HepG2 (cell line): Measurements from ENCODE around the gene ZNF316. TPM values are rescaled to one million over a fixed set of nuclear protein-coding genes. Genes with fewer than 3 reads are reported as not detected.
"Not testable (repeated sequence)": the region's sequence is repeated elsewhere in the genome, so short reads cannot be mapped to it uniquely, and the experiment has no call there.

ENCODE experiments used
- ATAC-seq: fragments of 200-7000 bp; cut with Tn5 transposase; 3 replicates; pipeline ENCODE4 v1.9.1; 2020; ENCODE audit warnings: mild to moderate bottlenecking, moderate library complexity
- BruUV-seq: library from RNA; stranded (reverse); fragments of 400-500 nt; replicated peaks from 2 replicates; lab custom pipeline; 2021; lab: Mats Ljungman, UMichigan
- CTCF ChIA-PET: fragments of 300-600 bp; formaldehyde crosslinking; extraction: SDS; loops from one replicate; lab custom pipeline; 2021; ENCODE audit warnings: low total read pairs, inconsistent platforms, low intra/inter-chr PET ratio; lab: Yijun Ruan, JAX
- POLR2A ChIA-PET: fragments of 350-600 bp; sonication (Branson Sonifier 250); formaldehyde crosslinking; loops from one replicate; lab custom pipeline; 2020; ENCODE audit warnings: antibody characterized with exemption, inconsistent platforms; lab: Yijun Ruan, JAX
- DNase-seq: peaks from one replicate; pipeline ENCODE4 v3.0.0-alpha.2; 2015; ENCODE audit warnings: low spot score
- FAIRE-seq: peaks from 3 replicates; lab custom pipeline; 2011; peaks lifted over from hg19 to GRCh38; lab: Jason Lieb, UNC
- H2AFZ ChIP-seq: one replicate; pipeline ENCODE4 v1.6.1; 2011; ENCODE audit warnings: low read length, inconsistent platforms
- H3K27ac ChIP-seq: fragments of 300-600 bp; 3 replicates; pipeline ENCODE4 v1.8.0; 2011; ENCODE audit warnings: mixed run types, mild to moderate bottlenecking, mixed read lengths, low read length, inconsistent platforms; ENCODE audit not compliant: insufficient read depth; ENCODE audit errors: extremely low read length
- H3K27me3 ChIP-seq, 2 experiments: fragments of 200-600 bp in 1 of 2; 2 replicates in 1 of 2; 3 replicates in 1 of 2; pipeline versions ENCODE4 v1.6.0 to v1.8.0; 2011; ENCODE audit warnings: low read length in 2 of 2, mild to moderate bottlenecking in 2 of 2, moderate library complexity in 2 of 2, inconsistent platforms in 1 of 2; ENCODE audit not compliant: insufficient read depth in 2 of 2, control insufficient read depth in 1 of 2
- H3K36me3 ChIP-seq, 2 experiments: fragments of 200-600 bp in 1 of 2; replicated peaks in 1 of 2; 2 replicates in 1 of 2; 3 replicates in 1 of 2; pipeline versions ENCODE4 v1.5.1 to v1.8.0; 2011; ENCODE audit warnings: low read length in 2 of 2, inconsistent platforms in 1 of 2; ENCODE audit not compliant: insufficient read depth in 2 of 2, control insufficient read depth in 1 of 2
- H3K4me1 ChIP-seq: 2 replicates; pipeline ENCODE4 v1.5.1; 2012; ENCODE audit warnings: low read length, inconsistent platforms; ENCODE audit not compliant: insufficient read depth
- H3K4me2 ChIP-seq: 2 replicates; pipeline ENCODE4 v1.6.0; 2011; ENCODE audit warnings: low read depth, low read length, inconsistent platforms
- H3K4me3 ChIP-seq, 3 experiments: fragments of 200-600 bp in 1 of 3; sonication (generic), shearing (Covaris generic) in 1 of 3; replicated peaks in 1 of 3; 2 replicates each; pipeline ENCODE4 v1.5.1; 2011 to 2016; ENCODE audit warnings: low read length in 3 of 3, inconsistent platforms in 2 of 3, low read depth in 2 of 3, mild to moderate bottlenecking in 2 of 3, control low read depth in 1 of 3, mixed read lengths in 1 of 3; ENCODE audit not compliant: insufficient read depth in 1 of 3
- H3K79me2 ChIP-seq: one replicate; pipeline ENCODE4 v1.6.1; 2011; ENCODE audit warnings: low read length, inconsistent platforms; ENCODE audit not compliant: insufficient read depth
- H3K9ac ChIP-seq: 2 replicates; pipeline ENCODE4 v1.6.0; 2011; ENCODE audit warnings: mild to moderate bottlenecking, low read depth, low read length, inconsistent platforms; ENCODE audit not compliant: insufficient read depth
- H3K9me3 ChIP-seq: 2 replicates; pipeline ENCODE4 v1.5.1; 2012; ENCODE audit warnings: mild to moderate bottlenecking, low read length
- H4K20me1 ChIP-seq: 2 replicates; pipeline ENCODE4 v1.6.0; 2011; ENCODE audit warnings: inconsistent platforms, mild to moderate bottlenecking, low read length, moderate library complexity; ENCODE audit not compliant: insufficient read depth
- ASH2L ChIP-seq: fragments of 300-600, 200-600 bp; sonication (generic); IDR thresholded peaks from 2 replicates; pipeline ENCODE4 v1.7.0; 2017; ENCODE audit warnings: low read depth, mild to moderate bottlenecking, moderate library complexity, mixed read lengths, low read length; ENCODE audit not compliant: insufficient read length
- NFE2L2 ChIP-seq: fragments of 150-350 bp; IDR thresholded peaks from 2 replicates; pipeline ENCODE4 v1.6.1; 2014; ENCODE audit warnings: low read length
- POLR2G ChIP-seq: fragments of 200-400 bp; formaldehyde crosslinking; IDR thresholded peaks from 2 replicates; pipeline ENCODE4 v1.6.1; 2018; ENCODE audit warnings: mild to moderate bottlenecking, low read depth, low read length, moderate library complexity
- ZNF83 ChIP-seq: sonication (generic); formaldehyde crosslinking; IDR thresholded peaks from 2 replicates; pipeline ENCODE4 v1.4.0; 2020; ENCODE audit warnings: missing genetic modification reagents, mild to moderate bottlenecking, borderline replicate concordance
- WGBS: methylation state at CpG from one replicate; pipeline ENCODE4 v1.1.6; 2017; ENCODE audit warnings: low lambda C conversion rate; 5-methylcytosine and 5-hydroxymethylcytosine counted together
- in situ Hi-C: cut with HindIII; loops from 2 replicates; pipeline ENCODE4 v1.10.0; 2017; ENCODE audit warnings: low pct_unique_long_range_greater_than_20kb; ENCODE audit not compliant: extremely low pct_ligation_motif_present
- intact Hi-C: fragments of 100-400 bp; cut with micrococcal nuclease; formaldehyde crosslinking; loops from one replicate; pipeline ENCODE4 v1.10.0; 2022; ENCODE audit not compliant: unreplicated experiment
- polyA plus RNA-seq, 8 experiments: library from polyadenylated mRNA; depleted of rRNA in 3 of 8; stranded (reverse) in 7 of 8; unstranded in 1 of 8; fragments of >200 nt; fragmentation: Illumina TruSeq in 4 of 8; extraction: Trizol in 4 of 8; gene quantifications; 2 replicates each; pipeline versions ENCODE4 v1.2.1 to v1.2.3, GENCODE V29; 2011 to 2016; ENCODE audit warnings: low read depth in 4 of 8, missing spikeins in 1 of 8, mixed read lengths in 1 of 8; ENCODE audit not compliant: insufficient read depth in 1 of 8
- total RNA-seq, 5 experiments: library from RNA; depleted of rRNA; stranded (reverse); fragments of >200 nt; fragmentation: Illumina TruSeq; extraction: Trizol; gene quantifications; 2 replicates each; pipeline ENCODE4 v1.2.3, GENCODE V29; 2016; ENCODE audit warnings: low read depth in 1 of 5
- TF ChIP-seq, protein P1 (sequence below): sonication (generic); formaldehyde crosslinking; IDR thresholded peaks from 2 replicates; pipeline ENCODE4 v1.8.0; 2022; ENCODE audit warnings: mild to moderate bottlenecking, missing genetic modification reagents, moderate library complexity
- TF ChIP-seq, protein P2 (sequence below): IDR thresholded peaks from 2 replicates; pipeline ENCODE4 v1.6.1; 2016; ENCODE audit warnings: mild to moderate bottlenecking

ZNF316 gene
- total and polyA plus RNA-seq, 2 of the 13 experiments (the other 11 are each of a cell fraction or from before 2014, with no cell fraction given): 4.3 to 9.9 TPM

DNA sequence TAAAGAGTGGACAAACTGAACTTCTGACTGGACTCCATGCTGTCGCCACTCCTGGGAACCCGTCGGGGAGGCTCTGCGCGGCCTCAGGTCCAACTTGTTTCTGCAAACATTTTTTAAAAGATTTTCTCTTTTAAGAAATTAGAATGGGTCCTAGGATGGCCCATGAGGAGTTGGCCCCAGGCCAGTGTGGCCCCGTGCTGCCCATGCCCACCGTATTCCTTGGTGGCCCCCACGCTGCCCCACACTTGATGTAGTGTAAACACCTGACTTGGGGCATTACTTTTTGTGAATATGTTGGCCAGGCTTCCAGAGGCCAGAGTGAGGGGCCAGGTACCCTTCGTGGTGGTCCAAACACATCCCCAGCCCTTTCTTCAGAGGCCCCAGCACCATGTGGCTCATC lies 19.3 kb downstream of the ZNF316 start:
- H3K9ac ChIP-seq: no peak overlapping the region
- H3K4me3 ChIP-seq: no peak overlapping the region
- H3K9me3 ChIP-seq: no peaks in the 10 kb centered on the region
- FAIRE-seq (no peak), ATAC-seq (no peak), DNase-seq (no peak)
- H3K4me2 ChIP-seq: no peak overlapping the region
- peak; percentile 41; the same call in 1 of the 2 replicates for TF ChIP-seq POLR2G
- no peak for TF ChIP-seq ASH2L
- ChIA-PET CTCF (no interaction called here), POLR2A (no interaction called here)
- WGBS: 96% methylated on average over 8 of the region's 9 CpGs
- H4K20me1 ChIP-seq: no peaks in the 10 kb centered on the region
- no TSS peak for BruUV-seq
- H3K27ac ChIP-seq: no peak overlapping the region
- no peaks in the 10 kb centered on the region for H3K79me2 ChIP-seq
- no peaks in the 10 kb centered on the region; a peak in 1 of 5 replicates for H3K27me3 ChIP-seq
- no peak overlapping the region for H2AFZ ChIP-seq
- peaks cover 18% of the 10 kb centered on the region for H3K4me1 ChIP-seq
- intact Hi-C loops (no loop called here), in situ Hi-C loops (no loop called here)
- peaks cover 2 to 3% of the 10 kb centered on the region in 2 experiments; a peak in 1 of 5 replicates for H3K36me3 ChIP-seq

DNA sequence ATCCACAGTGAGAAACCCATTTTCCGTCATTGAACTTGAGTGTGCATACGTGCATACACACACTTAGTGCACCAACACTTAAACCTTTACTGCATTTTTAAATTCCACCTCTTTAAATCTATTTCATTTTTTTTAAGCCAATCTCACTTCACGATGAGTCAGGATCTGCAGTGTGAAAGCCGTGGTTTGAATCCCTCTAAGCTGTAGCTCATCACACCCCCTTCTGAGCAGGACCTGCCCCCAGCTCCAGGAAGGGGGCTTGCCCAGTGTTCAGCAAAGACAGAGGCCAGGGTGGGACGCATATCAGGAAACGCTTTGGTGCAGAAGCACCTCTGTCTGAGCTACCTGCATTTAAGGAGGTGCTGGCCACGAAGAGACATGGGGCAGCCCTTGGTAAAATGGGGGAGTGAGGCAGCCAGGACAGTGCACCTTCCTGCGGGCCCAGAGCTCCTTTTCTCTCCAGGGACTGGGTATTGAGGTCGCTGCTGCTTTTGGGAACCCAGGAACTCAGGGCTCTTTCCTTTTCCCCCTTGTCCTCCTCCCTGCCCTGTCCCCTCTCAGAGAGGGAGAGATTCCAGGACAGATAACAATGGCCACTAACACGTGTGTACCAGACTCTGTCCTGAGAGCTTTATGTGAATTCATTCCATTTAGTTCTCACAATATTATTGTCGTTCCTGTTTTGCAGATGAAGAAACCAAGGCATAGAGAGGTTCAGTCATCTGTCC lies 21.7 kb downstream of the ZNF316 start:
- 15% methylated on average over 10 of the region's 11 CpGs for WGBS
- Histone ChIP-seq H3K36me3 (no peaks in the 10 kb centered on the region), H3K4me1 (peaks cover 18% of the 10 kb centered on the region), H3K27ac (no peak overlapping the region), H2AFZ (no peak overlapping the region), H4K20me1 (no peaks in the 10 kb centered on the region), H3K9ac (peak overlapping the region; percentile 21; the same call in 1 of the 2 replicates), H3K79me2 (no peaks in the 10 kb centered on the region), H3K4me2 (peak overlapping the region; percentile 82), H3K4me3 (peak overlapping the region in 2 of 3 experiments; percentile 10 to 48; a peak in 4 of 6 replicates), H3K9me3 (no peaks in the 10 kb centered on the region), H3K27me3 (no peaks in the 10 kb centered on the region; a peak in 1 of 5 replicates)
- no peak for DNase-seq
- intact Hi-C loops: no loop called here
- FAIRE-seq: no peak
- no TSS peak for BruUV-seq
- ChIA-PET CTCF (no interaction called here), POLR2A (interaction anchor here (1.4 kb wide), 1 partner anchor 22 kb away, joined by 3 read pairs; the partner anchor contains the start of gene ZNF316)
- peak; percentile 56 for ATAC-seq
- TF ChIP-seq, protein P1, sequence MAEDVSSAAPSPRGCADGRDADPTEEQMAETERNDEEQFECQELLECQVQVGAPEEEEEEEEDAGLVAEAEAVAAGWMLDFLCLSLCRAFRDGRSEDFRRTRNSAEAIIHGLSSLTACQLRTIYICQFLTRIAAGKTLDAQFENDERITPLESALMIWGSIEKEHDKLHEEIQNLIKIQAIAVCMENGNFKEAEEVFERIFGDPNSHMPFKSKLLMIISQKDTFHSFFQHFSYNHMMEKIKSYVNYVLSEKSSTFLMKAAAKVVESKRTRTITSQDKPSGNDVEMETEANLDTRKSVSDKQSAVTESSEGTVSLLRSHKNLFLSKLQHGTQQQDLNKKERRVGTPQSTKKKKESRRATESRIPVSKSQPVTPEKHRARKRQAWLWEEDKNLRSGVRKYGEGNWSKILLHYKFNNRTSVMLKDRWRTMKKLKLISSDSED (CRISPR knock-in tag): no peak
- TF ChIP-seq, protein P2, sequence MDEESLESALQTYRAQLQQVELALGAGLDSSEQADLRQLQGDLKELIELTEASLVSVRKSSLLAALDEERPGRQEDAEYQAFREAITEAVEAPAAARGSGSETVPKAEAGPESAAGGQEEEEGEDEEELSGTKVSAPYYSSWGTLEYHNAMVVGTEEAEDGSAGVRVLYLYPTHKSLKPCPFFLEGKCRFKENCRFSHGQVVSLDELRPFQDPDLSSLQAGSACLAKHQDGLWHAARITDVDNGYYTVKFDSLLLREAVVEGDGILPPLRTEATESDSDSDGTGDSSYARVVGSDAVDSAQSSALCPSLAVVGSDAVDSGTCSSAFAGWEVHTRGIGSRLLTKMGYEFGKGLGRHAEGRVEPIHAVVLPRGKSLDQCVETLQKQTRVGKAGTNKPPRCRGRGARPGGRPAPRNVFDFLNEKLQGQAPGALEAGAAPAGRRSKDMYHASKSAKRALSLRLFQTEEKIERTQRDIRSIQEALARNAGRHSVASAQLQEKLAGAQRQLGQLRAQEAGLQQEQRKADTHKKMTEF: 0 out of 2 replicates have a peak, but pooled peaks have one; percentile 21
- no peak for TF ChIP-seq NFE2L2
- no peak for TF ChIP-seq ZNF83
- in situ Hi-C loops: no loop called here

DNA sequence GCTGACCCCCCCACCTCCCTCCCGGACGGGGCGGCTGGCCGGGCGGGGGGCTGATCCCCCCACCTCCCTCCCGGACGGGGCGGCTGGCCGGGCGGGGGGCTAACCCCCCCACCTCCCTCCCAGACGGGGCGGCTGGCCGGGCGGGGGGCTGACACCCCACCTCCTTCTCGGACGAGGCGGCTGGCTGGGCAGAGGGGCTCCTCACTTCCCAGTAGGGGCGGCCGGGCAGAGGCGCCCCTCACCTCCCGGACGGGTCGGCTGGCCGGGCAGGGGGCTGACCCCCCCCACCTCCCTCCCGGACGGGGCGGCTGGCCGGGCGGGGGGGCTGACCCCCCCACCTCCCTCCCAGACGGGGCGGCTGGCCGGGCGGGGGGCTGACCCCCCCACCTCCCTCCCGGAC lies 33.7 kb downstream of the ZNF316 start:
- BruUV-seq, H3K4me1 ChIP-seq, ATAC-seq, H3K36me3 ChIP-seq, H3K79me2 ChIP-seq, in situ Hi-C loops, H3K4me3 ChIP-seq, H3K4me2 ChIP-seq, H3K27me3 ChIP-seq, H4K20me1 ChIP-seq, H3K9ac ChIP-seq, H2AFZ ChIP-seq, H3K27ac ChIP-seq, CTCF ChIA-PET, POLR2A ChIA-PET, FAIRE-seq, DNase-seq, intact Hi-C loops: not testable (repeated sequence)
- H3K9me3 ChIP-seq: peaks cover 38% of the 10 kb centered on the region
- no CpG with 5 or more reads among the region's 34 CpGs for WGBS
